Gastroesophageal sphincter (tissue), 3 donors: ENCODE data around the gene HLCS.

Source experiments
- CTCF ChIP-seq, 4 experiments: fragments of 200-600 bp in 2 of 4; fragments of 450-650 bp in 2 of 4; sonication (generic) in 1 of 4; IDR thresholded peaks; one replicate each; pipeline ENCODE4 v1.5.1; 2017 to 2019; ENCODE audit warnings: antibody characterized with exemption in 4 of 4, mild to moderate bottlenecking in 2 of 4, moderate library complexity in 2 of 4
- POLR2AphosphoS5 ChIP-seq: sonication (generic); formaldehyde crosslinking; IDR thresholded peaks from one replicate; pipeline ENCODE4 v1.6.1; 2017; ENCODE audit warnings: antibody characterized with exemption

GRCh38 chr21:36825658-36826057 is 140.8 kb downstream of the HLCS start:
- TF ChIP-seq CTCF (IDR thresholded peaks at IDR 0.05) = no peak
- no peak for TF ChIP-seq POLR2AphosphoS5
